Measurements from ENCODE around the gene THNSL1. TPM values are rescaled to one million over a fixed set of nuclear protein-coding genes. Genes with fewer than 3 reads are reported as not detected.

Gene THNSL1
- total RNA-seq, 2 donors from 2014 or later: 2.3 to 4.5 TPM

DNA sequence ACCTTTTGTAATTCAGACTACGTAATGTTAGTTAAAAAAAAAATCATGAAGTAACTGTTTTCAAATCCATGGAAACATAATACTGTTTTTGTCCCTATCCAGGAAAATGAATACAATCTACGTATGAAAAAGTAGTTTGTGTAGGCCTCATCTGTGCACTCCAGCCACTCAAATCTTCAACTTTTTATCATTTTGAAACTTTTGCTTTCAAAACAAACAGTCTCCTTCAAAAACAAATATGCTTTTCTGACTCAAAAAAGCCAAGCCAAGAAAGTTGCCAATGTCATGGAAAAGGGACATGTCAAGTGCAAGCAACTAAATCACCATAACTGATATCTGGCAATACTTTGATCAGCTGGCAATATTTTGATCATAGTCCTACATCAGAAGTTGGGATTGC lies 13.1 kb downstream of the THNSL1 start:
- Histone ChIP-seq H3K9ac (ENCODE audit: low read depth in 2 of 2, low read length in 2 of 2) (no peak overlapping the region), H3K9me3 (no peaks in the 10 kb centered on the region), H3K36me3 (no peaks in the 10 kb centered on the region), H3K27ac (no peak overlapping the region), H3K4me3 (no peak overlapping the region), H3K4me1 (no peaks in the 10 kb centered on the region), H3K27me3 (no peaks in the 10 kb centered on the region)
- TF ChIP-seq, protein P1, sequence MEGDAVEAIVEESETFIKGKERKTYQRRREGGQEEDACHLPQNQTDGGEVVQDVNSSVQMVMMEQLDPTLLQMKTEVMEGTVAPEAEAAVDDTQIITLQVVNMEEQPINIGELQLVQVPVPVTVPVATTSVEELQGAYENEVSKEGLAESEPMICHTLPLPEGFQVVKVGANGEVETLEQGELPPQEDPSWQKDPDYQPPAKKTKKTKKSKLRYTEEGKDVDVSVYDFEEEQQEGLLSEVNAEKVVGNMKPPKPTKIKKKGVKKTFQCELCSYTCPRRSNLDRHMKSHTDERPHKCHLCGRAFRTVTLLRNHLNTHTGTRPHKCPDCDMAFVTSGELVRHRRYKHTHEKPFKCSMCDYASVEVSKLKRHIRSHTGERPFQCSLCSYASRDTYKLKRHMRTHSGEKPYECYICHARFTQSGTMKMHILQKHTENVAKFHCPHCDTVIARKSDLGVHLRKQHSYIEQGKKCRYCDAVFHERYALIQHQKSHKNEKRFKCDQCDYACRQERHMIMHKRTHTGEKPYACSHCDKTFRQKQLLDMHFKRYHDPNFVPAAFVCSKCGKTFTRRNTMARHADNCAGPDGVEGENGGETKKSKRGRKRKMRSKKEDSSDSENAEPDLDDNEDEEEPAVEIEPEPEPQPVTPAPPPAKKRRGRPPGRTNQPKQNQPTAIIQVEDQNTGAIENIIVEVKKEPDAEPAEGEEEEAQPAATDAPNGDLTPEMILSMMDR (IDR thresholded peaks at IDR 0.05): no peak
- DNase-seq: no peak
- intact Hi-C loops (cut with DNase I): loop anchor here (5.0 kb wide), 1 partner anchor 53 kb away; no protein-coding TSS in a partner anchor

DNA sequence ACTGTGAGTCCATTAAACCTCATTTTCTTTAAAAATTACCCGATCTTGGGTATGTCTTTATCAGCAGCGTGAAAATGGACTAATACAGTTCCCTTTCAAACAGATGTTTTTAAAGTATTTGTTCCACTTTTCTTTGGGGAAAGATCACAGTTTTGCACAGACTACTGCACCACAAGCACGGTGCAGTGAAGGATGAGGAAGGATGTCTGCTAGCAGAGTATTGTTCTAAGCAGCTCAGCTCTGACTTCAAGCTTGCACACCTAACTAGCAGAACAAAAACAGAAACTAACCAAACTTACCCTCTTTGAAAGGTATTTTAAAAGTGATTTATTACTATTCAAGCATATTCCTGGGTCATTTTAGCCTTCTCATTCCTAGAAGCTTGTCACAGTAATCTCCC lies 20.0 kb downstream of the THNSL1 start:
- Histone ChIP-seq H3K9me3 (no peaks in the 10 kb centered on the region), H3K9ac (ENCODE audit: low read depth in 2 of 2, low read length in 2 of 2) (no peak overlapping the region), H3K4me1 (no peaks in the 10 kb centered on the region), H3K27ac (no peak overlapping the region), H3K36me3 (no peaks in the 10 kb centered on the region), H3K4me3 (no peak overlapping the region), H3K27me3 (no peaks in the 10 kb centered on the region)
- TF ChIP-seq, protein P1 (IDR thresholded peaks at IDR 0.05): no peak
- no peak for DNase-seq
- intact Hi-C loops (cut with DNase I): no loop called here

DNA sequence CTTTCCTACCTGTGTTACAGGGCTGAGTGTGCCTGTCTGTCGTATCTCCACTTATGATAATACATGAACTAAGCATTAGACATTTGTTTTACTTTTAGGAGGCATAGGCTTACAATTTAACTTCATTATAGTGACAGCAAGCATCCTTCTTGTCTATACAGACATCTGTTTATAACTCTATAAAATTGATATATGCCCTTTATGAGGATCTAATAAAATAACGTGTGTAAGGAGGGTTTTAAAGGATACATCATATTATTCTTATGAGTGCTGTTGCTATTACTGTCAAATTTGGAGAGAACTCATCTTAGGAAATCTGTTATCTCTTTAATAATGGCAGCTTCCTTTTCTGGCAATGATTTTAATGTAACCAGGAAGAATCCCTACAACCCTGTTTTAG lies 21.9 kb downstream of the THNSL1 start:
- intact Hi-C loops (cut with DNase I): no loop called here
- TF ChIP-seq, protein P1 (IDR thresholded peaks at IDR 0.05): no peak
- DNase-seq: no peak
- Histone ChIP-seq H3K27ac (no peak overlapping the region), H3K27me3 (no peaks in the 10 kb centered on the region), H3K4me3 (no peak overlapping the region), H3K36me3 (no peaks in the 10 kb centered on the region), H3K4me1 (no peaks in the 10 kb centered on the region), H3K9ac (ENCODE audit: low read depth in 2 of 2, low read length in 2 of 2) (no peak overlapping the region), H3K9me3 (no peaks in the 10 kb centered on the region)

DNA sequence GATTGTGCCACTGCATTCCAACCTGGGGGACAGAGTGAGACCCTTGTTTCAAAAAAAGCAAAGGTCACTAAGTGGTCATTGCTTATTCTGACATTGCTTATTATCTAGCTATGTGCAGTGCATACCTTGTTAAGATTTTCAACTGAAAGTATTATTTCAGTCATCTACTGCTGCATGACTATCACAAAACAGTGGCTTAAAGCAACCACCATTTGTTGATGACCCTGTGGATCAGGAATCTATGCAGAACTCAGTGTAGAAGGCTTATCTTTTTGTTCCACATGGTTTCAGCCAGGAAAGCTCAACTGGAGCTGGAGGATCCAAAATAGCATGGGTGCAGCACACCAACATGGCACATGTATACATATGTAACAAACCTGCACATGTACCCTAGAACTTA lies 23.1 kb downstream of the THNSL1 start:
- Histone ChIP-seq H3K4me3 (no peak overlapping the region), H3K27ac (no peak overlapping the region), H3K27me3 (no peaks in the 10 kb centered on the region), H3K4me1 (no peaks in the 10 kb centered on the region), H3K9me3 (no peaks in the 10 kb centered on the region), H3K9ac (ENCODE audit: low read depth in 2 of 2, low read length in 2 of 2) (no peak overlapping the region), H3K36me3 (no peaks in the 10 kb centered on the region)
- intact Hi-C loops (cut with DNase I): no loop called here
- TF ChIP-seq, protein P1 (IDR thresholded peaks at IDR 0.05): no peak
- DNase-seq: no peak

DNA sequence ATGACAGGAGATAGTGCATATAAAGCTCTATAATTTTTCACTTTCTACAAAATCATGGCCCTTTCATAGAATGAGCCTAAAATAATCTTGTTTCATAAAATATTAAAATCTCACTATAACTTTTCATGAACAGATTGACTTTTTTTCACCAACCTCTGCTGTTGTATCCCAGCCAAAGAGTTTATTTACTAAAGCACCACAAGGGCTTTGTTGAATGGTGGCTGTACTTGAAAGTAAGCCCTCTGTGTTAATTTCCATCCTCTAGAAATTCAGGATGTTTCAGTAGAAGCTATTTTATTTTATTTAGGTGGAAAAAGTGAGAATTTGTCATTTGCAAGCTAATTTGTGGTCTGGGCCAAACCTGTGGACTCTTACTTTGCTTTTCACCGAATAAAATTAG lies 30.2 kb downstream of the THNSL1 start:
- H3K4me1 ChIP-seq: no peaks in the 10 kb centered on the region
- H3K9ac ChIP-seq (ENCODE audit: low read depth in 2 of 2, low read length in 2 of 2): no peak overlapping the region
- no peaks in the 10 kb centered on the region for H3K27me3 ChIP-seq
- no peak overlapping the region for H3K27ac ChIP-seq
- no peak for DNase-seq
- TF ChIP-seq, protein P1 (IDR thresholded peaks at IDR 0.05): no peak
- H3K9me3 ChIP-seq: no peaks in the 10 kb centered on the region
- no peak overlapping the region for H3K4me3 ChIP-seq
- intact Hi-C loops (cut with DNase I): no loop called here
- H3K36me3 ChIP-seq: no peaks in the 10 kb centered on the region

DNA sequence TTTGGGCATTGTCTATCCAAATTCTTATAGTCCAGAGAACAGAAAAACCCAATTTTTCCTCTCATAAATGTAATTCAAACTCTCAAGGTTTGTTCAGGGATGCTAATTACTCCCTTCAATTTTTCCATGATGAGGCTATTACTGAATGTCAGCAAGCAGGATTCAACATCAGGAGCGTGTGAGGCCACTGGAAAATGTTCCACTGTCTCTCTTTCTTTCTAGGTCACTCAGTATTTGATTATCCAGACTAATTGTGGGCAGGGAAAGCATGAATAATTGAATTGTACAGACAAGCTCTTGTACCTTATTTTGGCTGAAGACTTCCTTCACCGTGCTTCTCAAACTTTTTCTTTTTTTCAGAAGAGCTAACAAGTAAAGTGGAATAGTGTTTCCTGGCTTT lies 30.7 kb downstream of the THNSL1 start:
- intact Hi-C loops (cut with DNase I): no loop called here
- no peaks in the 10 kb centered on the region for H3K27me3 ChIP-seq
- DNase-seq: no peak
- no peaks in the 10 kb centered on the region for H3K4me1 ChIP-seq
- TF ChIP-seq, protein P1 (IDR thresholded peaks at IDR 0.05): no peak
- no peak overlapping the region for H3K9ac ChIP-seq (ENCODE audit: low read depth in 2 of 2, low read length in 2 of 2)
- H3K36me3 ChIP-seq: no peaks in the 10 kb centered on the region
- no peak overlapping the region for H3K4me3 ChIP-seq
- H3K27ac ChIP-seq: no peak overlapping the region
- no peaks in the 10 kb centered on the region for H3K9me3 ChIP-seq
